ENCODE data around the gene WRAP73.

GRCh38 chr1:3597599-3597964 is 52.3 kb downstream of the WRAP73 start:
- no peak for TF ChIP-seq CTCF (IDR thresholded peaks at IDR 0.05; ENCODE audit: insufficient read depth, low read depth, low read length)
- TF ChIP-seq EZH2 (IDR thresholded peaks at IDR 0.05; ENCODE audit: insufficient read depth, low read length), result no peak
